ENCODE measurements around the gene TEX13D.

The TEX13D gene

GRCh38 chrX:124347242-124347641 lies 14.8 kb downstream of the TEX13D start:
- no peaks in the 10 kb centered on the region for H3K9me3 ChIP-seq (ENCODE audit: control insufficient read depth in 2 of 2, low read length in 2 of 2)
- H3K27ac ChIP-seq (ENCODE audit: low read depth in 2 of 2, low read length in 2 of 2) = no peak overlapping the region
- H3K27me3 ChIP-seq (ENCODE audit: control insufficient read depth in 2 of 2, insufficient read depth in 2 of 2, low read length in 2 of 2) = no peaks in the 10 kb centered on the region
- H3K36me3 ChIP-seq (ENCODE audit: control insufficient read depth in 2 of 2, insufficient read depth in 2 of 2, low read length in 2 of 2) = no peaks in the 10 kb centered on the region
- no peak overlapping the region for H3K9ac ChIP-seq (ENCODE audit: low read depth in 1 of 2, low read length in 2 of 2)
- no peak overlapping the region for H3K4me3 ChIP-seq (ENCODE audit: low read length in 2 of 2)
- H3K4me1 ChIP-seq (ENCODE audit: control insufficient read depth in 2 of 2, insufficient read depth in 2 of 2, low read length in 2 of 2) = no peaks in the 10 kb centered on the region

- Histone ChIP-seq H3K27ac (ENCODE audit: low read depth in 2 of 2, low read length in 2 of 2) (no peak overlapping the region), H3K4me3 (ENCODE audit: low read length in 2 of 2) (no peak overlapping the region), H3K4me1 (ENCODE audit: control insufficient read depth in 2 of 2, insufficient read depth in 2 of 2, low read length in 2 of 2) (no peaks in the 10 kb centered on the region), H3K36me3 (ENCODE audit: control insufficient read depth in 2 of 2, insufficient read depth in 2 of 2, low read length in 2 of 2) (no peaks in the 10 kb centered on the region), H3K9ac (ENCODE audit: low read depth in 1 of 2, low read length in 2 of 2) (no peak overlapping the region), H3K27me3 (ENCODE audit: control insufficient read depth in 2 of 2, insufficient read depth in 2 of 2, low read length in 2 of 2) (no peaks in the 10 kb centered on the region), H3K9me3 (ENCODE audit: control insufficient read depth in 2 of 2, low read length in 2 of 2) (no peaks in the 10 kb centered on the region)
Measured at GRCh38 chrX:124348182-124348581, 15.7 kb downstream of the TEX13D start.

GRCh38 chrX:124348885-124349453 lies 16.5 kb downstream of the TEX13D start:
- Histone ChIP-seq H3K36me3 (ENCODE audit: control insufficient read depth in 2 of 2, insufficient read depth in 2 of 2, low read length in 2 of 2) (no peaks in the 10 kb centered on the region), H3K27me3 (ENCODE audit: control insufficient read depth in 2 of 2, insufficient read depth in 2 of 2, low read length in 2 of 2) (no peaks in the 10 kb centered on the region), H3K4me1 (ENCODE audit: control insufficient read depth in 2 of 2, insufficient read depth in 2 of 2, low read length in 2 of 2) (no peaks in the 10 kb centered on the region), H3K4me3 (ENCODE audit: low read length in 2 of 2) (no peak overlapping the region), H3K9ac (ENCODE audit: low read depth in 1 of 2, low read length in 2 of 2) (no peak overlapping the region), H3K27ac (ENCODE audit: low read depth in 2 of 2, low read length in 2 of 2) (no peak overlapping the region), H3K9me3 (ENCODE audit: control insufficient read depth in 2 of 2, low read length in 2 of 2) (no peaks in the 10 kb centered on the region)

- no peak overlapping the region for H3K27ac ChIP-seq (ENCODE audit: low read depth in 2 of 2, low read length in 2 of 2)
- H3K4me3 ChIP-seq (ENCODE audit: low read length in 2 of 2) = no peak overlapping the region
- no peaks in the 10 kb centered on the region for H3K9me3 ChIP-seq (ENCODE audit: control insufficient read depth in 2 of 2, low read length in 2 of 2)
- H3K36me3 ChIP-seq (ENCODE audit: control insufficient read depth in 2 of 2, insufficient read depth in 2 of 2, low read length in 2 of 2) = no peaks in the 10 kb centered on the region
- H3K9ac ChIP-seq (ENCODE audit: low read depth in 1 of 2, low read length in 2 of 2) = no peak overlapping the region
- H3K27me3 ChIP-seq (ENCODE audit: control insufficient read depth in 2 of 2, insufficient read depth in 2 of 2, low read length in 2 of 2) = no peaks in the 10 kb centered on the region
- H3K4me1 ChIP-seq (ENCODE audit: control insufficient read depth in 2 of 2, insufficient read depth in 2 of 2, low read length in 2 of 2) = no peaks in the 10 kb centered on the region
Measured at GRCh38 chrX:124354648-124355047, 22.2 kb downstream of the TEX13D start.

- Histone ChIP-seq H3K4me3 (ENCODE audit: low read length in 2 of 2) (no peak overlapping the region), H3K9ac (ENCODE audit: low read depth in 1 of 2, low read length in 2 of 2) (no peak overlapping the region), H3K27me3 (ENCODE audit: control insufficient read depth in 2 of 2, insufficient read depth in 2 of 2, low read length in 2 of 2) (no peaks in the 10 kb centered on the region), H3K9me3 (ENCODE audit: control insufficient read depth in 2 of 2, low read length in 2 of 2) (no peaks in the 10 kb centered on the region), H3K27ac (ENCODE audit: low read depth in 2 of 2, low read length in 2 of 2) (no peak overlapping the region), H3K36me3 (ENCODE audit: control insufficient read depth in 2 of 2, insufficient read depth in 2 of 2, low read length in 2 of 2) (no peaks in the 10 kb centered on the region), H3K4me1 (ENCODE audit: control insufficient read depth in 2 of 2, insufficient read depth in 2 of 2, low read length in 2 of 2) (no peaks in the 10 kb centered on the region)
Measured at GRCh38 chrX:124358800-124359383, 26.4 kb downstream of the TEX13D start.

- no peak overlapping the region for H3K4me3 ChIP-seq (ENCODE audit: low read length in 2 of 2)
Measured at GRCh38 chrX:124362072-124362471, 29.6 kb downstream of the TEX13D start.

GRCh38 chrX:124362761-124363160 lies 30.3 kb downstream of the TEX13D start:
- Histone ChIP-seq H3K36me3 (ENCODE audit: control insufficient read depth in 2 of 2, insufficient read depth in 2 of 2, low read length in 2 of 2) (no peaks in the 10 kb centered on the region), H3K27ac (ENCODE audit: low read depth in 2 of 2, low read length in 2 of 2) (no peak overlapping the region), H3K9ac (ENCODE audit: low read depth in 1 of 2, low read length in 2 of 2) (no peak overlapping the region)

More at GRCh38 chrX:124362072-124362471, 29.6 kb downstream of the TEX13D start:
- no peaks in the 10 kb centered on the region for H3K36me3 ChIP-seq (ENCODE audit: control insufficient read depth in 2 of 2, insufficient read depth in 2 of 2, low read length in 2 of 2)
- no peaks in the 10 kb centered on the region for H3K27me3 ChIP-seq (ENCODE audit: control insufficient read depth in 2 of 2, insufficient read depth in 2 of 2, low read length in 2 of 2)
- H3K9ac ChIP-seq (ENCODE audit: low read depth in 1 of 2, low read length in 2 of 2) = no peak overlapping the region
- H3K27ac ChIP-seq (ENCODE audit: low read depth in 2 of 2, low read length in 2 of 2) = no peak overlapping the region
- no peaks in the 10 kb centered on the region for H3K4me1 ChIP-seq (ENCODE audit: control insufficient read depth in 2 of 2, insufficient read depth in 2 of 2, low read length in 2 of 2)
- no peaks in the 10 kb centered on the region for H3K9me3 ChIP-seq (ENCODE audit: control insufficient read depth in 2 of 2, low read length in 2 of 2)

GRCh38 chrX:124369722-124370121 lies 37.3 kb downstream of the TEX13D start:
- H3K4me1 ChIP-seq (ENCODE audit: control insufficient read depth in 2 of 2, insufficient read depth in 2 of 2, low read length in 2 of 2) = no peaks in the 10 kb centered on the region
- no peaks in the 10 kb centered on the region for H3K27me3 ChIP-seq (ENCODE audit: control insufficient read depth in 2 of 2, insufficient read depth in 2 of 2, low read length in 2 of 2)
- no peak overlapping the region for H3K4me3 ChIP-seq (ENCODE audit: low read length in 2 of 2)
- H3K9ac ChIP-seq (ENCODE audit: low read depth in 1 of 2, low read length in 2 of 2) = no peak overlapping the region
- no peaks in the 10 kb centered on the region for H3K9me3 ChIP-seq (ENCODE audit: control insufficient read depth in 2 of 2, low read length in 2 of 2)
- H3K36me3 ChIP-seq (ENCODE audit: control insufficient read depth in 2 of 2, insufficient read depth in 2 of 2, low read length in 2 of 2) = no peaks in the 10 kb centered on the region
- no peak overlapping the region for H3K27ac ChIP-seq (ENCODE audit: low read depth in 2 of 2, low read length in 2 of 2)

More at GRCh38 chrX:124362761-124363160, 30.3 kb downstream of the TEX13D start:
- no peaks in the 10 kb centered on the region for H3K9me3 ChIP-seq (ENCODE audit: control insufficient read depth in 2 of 2, low read length in 2 of 2)
- H3K27me3 ChIP-seq (ENCODE audit: control insufficient read depth in 2 of 2, insufficient read depth in 2 of 2, low read length in 2 of 2) = no peaks in the 10 kb centered on the region
- H3K4me1 ChIP-seq (ENCODE audit: control insufficient read depth in 2 of 2, insufficient read depth in 2 of 2, low read length in 2 of 2) = no peaks in the 10 kb centered on the region
- no peak overlapping the region for H3K4me3 ChIP-seq (ENCODE audit: low read length in 2 of 2)

GRCh38 chrX:124373348-124373747 lies 40.9 kb downstream of the TEX13D start:
- Histone ChIP-seq H3K4me1 (ENCODE audit: control insufficient read depth in 2 of 2, insufficient read depth in 2 of 2, low read length in 2 of 2) (no peaks in the 10 kb centered on the region), H3K36me3 (ENCODE audit: control insufficient read depth in 2 of 2, insufficient read depth in 2 of 2, low read length in 2 of 2) (no peaks in the 10 kb centered on the region), H3K27me3 (ENCODE audit: control insufficient read depth in 2 of 2, insufficient read depth in 2 of 2, low read length in 2 of 2) (no peaks in the 10 kb centered on the region), H3K9me3 (ENCODE audit: control insufficient read depth in 2 of 2, low read length in 2 of 2) (no peaks in the 10 kb centered on the region), H3K27ac (ENCODE audit: low read depth in 2 of 2, low read length in 2 of 2) (no peak overlapping the region), H3K4me3 (ENCODE audit: low read length in 2 of 2) (no peak overlapping the region), H3K9ac (ENCODE audit: low read depth in 1 of 2, low read length in 2 of 2) (no peak overlapping the region)

- Histone ChIP-seq H3K27me3 (ENCODE audit: control insufficient read depth in 2 of 2, insufficient read depth in 2 of 2, low read length in 2 of 2) (no peaks in the 10 kb centered on the region), H3K27ac (ENCODE audit: low read depth in 2 of 2, low read length in 2 of 2) (no peak overlapping the region), H3K9ac (ENCODE audit: low read depth in 1 of 2, low read length in 2 of 2) (no peak overlapping the region), H3K9me3 (ENCODE audit: control insufficient read depth in 2 of 2, low read length in 2 of 2) (no peaks in the 10 kb centered on the region), H3K4me1 (ENCODE audit: control insufficient read depth in 2 of 2, insufficient read depth in 2 of 2, low read length in 2 of 2) (no peaks in the 10 kb centered on the region), H3K36me3 (ENCODE audit: control insufficient read depth in 2 of 2, insufficient read depth in 2 of 2, low read length in 2 of 2) (no peaks in the 10 kb centered on the region), H3K4me3 (ENCODE audit: low read length in 2 of 2) (no peak overlapping the region)
Measured at GRCh38 chrX:124378643-124379042, 46.2 kb downstream of the TEX13D start.

All from mucosa of rectum (tissue), 2 donors.